SKM-1 (cell line): ENCODE measurements around the gene HPCAL1.

Experiments used
- DNase-seq: peaks from one replicate; lab custom pipeline; 2025; ENCODE audit not compliant: unreplicated experiment; lab: John Stamatoyannopoulos, UW

The HPCAL1 gene

GRCh38 chr2:10475811-10476660 is 173.3 kb downstream of the HPCAL1 start:
- no peak for DNase-seq

DNA sequence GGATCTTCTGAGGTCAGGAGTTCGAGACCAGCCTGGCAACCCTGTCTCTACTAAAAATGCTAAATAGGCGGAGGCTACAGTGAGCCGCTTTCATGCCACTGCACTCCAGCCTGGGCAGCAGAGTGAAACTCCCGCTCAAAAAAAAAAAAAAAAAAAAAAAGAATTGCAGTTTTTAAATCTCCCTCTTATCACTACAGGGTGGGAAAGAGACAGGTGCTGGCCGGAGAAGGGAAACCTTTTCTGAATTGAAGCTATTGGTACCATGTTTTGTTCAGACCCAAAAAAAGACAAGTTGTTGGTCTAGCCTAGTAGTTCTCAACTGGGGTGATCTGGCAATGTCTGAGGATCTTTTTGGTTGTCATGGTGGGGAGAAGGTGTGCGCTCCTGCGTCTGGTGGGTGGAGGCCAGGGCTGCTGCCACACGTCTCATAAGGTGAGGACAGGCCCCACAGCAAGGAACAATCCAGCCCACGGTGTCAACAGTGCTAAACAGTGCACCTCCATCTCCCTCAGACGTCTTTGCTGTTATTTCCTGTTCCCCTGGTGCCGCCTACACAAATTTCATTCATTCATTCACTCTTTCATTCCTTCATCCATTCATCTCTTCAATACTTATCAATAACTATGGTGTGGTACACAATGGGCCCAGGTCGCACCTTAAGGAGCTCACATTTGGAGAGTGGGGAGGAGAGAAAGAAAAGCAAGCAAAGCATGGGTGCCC is 174.2 kb downstream of the HPCAL1 start:
- no peak for DNase-seq
